ENCODE results near the gene LRMDA. TPM values are rescaled to one million over a fixed set of nuclear protein-coding genes. Genes with fewer than 3 reads are reported as not detected.

LRMDA gene
- total RNA-seq, 1 experiment from 2014 or later = 4.8 TPM

DNA sequence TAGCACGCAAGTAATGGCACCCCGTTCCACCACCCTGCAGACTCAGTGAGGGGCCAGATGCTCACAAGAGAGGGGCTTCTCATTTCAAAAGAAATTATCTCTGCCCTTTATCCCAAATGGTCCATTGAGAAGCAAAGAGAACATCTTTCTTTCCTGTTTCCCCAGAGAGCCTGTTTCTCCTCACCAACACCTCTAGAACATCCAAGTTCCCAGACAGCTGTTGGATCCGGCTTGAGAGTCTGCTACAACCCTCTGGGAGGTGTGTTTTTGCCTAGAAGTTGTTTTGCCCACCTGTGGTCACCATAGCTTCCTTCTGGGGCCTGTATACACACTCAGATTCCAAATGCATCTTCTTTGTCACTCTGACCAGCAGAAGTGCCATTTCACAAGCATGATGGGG, 637.4 kb downstream of the LRMDA start:
- no peak for ATAC-seq
- intact Hi-C loops (cut with micrococcal nuclease) = no loop called here

DNA sequence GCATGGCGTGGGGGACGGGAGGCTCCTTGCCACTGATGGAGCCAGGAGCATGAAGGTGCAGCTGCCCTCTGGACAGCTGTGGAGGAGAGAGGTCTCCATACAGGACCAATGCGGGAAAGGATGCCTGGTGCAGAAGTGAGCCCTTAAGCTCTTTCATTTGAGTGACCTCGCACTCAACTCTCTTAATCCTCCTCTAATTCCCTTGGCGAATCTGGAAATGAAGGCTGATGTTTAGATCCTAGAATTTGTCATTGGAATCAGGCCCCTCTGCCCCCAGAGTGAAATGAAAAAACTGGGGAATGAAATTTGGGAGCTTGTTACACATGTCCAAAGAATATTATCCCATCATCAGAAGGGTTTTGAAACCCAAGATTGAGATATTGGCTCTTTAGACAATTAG, 639.5 kb downstream of the LRMDA start:
- Histone ChIP-seq H3K27me3 (ENCODE audit: insufficient read depth, low read length) (no peaks in the 10 kb centered on the region), H3K79me2 (ENCODE audit: insufficient read depth, low read length) (no peaks in the 10 kb centered on the region), H3K9ac (ENCODE audit: low read length) (no peak overlapping the region), H3K4me2 (ENCODE audit: low read length) (no peak overlapping the region), H3K4me3 (replicated peaks in 1 of 2; ENCODE audit: low read depth in 1 of 2, low read length in 2 of 2) (no peak overlapping the region), H3K9me2 (ENCODE audit: insufficient read depth) (no peaks in the 10 kb centered on the region), H3K27ac (ENCODE audit: low read depth, low read length) (no peak overlapping the region), H3K4me1 (ENCODE audit: control insufficient read depth in 1 of 2, insufficient read depth in 2 of 2, low read length in 2 of 2) (peaks cover 0 to 5% of the 10 kb centered on the region in 2 experiments; a peak in 1 of 4 replicates), H2AFZ (ENCODE audit: low read depth, low read length, poor library complexity, severe bottlenecking) (no peak overlapping the region), H4K20me1 (ENCODE audit: insufficient read depth) (no peaks in the 10 kb centered on the region), H3K9me3 (ENCODE audit: control insufficient read depth in 1 of 2, insufficient read depth in 1 of 2, low read depth in 1 of 2, low read length in 2 of 2) (no peaks in the 10 kb centered on the region), H3K36me3 (ENCODE audit: control insufficient read depth in 1 of 2, insufficient read depth in 2 of 2, low read length in 2 of 2) (no peaks in the 10 kb centered on the region)
- POLR2A ChIA-PET = no interaction called here
- intact Hi-C loops (cut with micrococcal nuclease) = no loop called here
- RAD21 ChIA-PET (ENCODE audit: low non-redundant PET in 1 of 2, low total read pairs in 2 of 2, uncharacterized antibody in 2 of 2, unreplicated experiment in 2 of 2) = no interaction called here
- TF ChIP-seq ZFX (IDR thresholded peaks at IDR 0.05) (no peak), POLR2A (IDR thresholded peaks at IDR 0.05; ENCODE audit: borderline replicate concordance, extremely low read depth, insufficient read depth, insufficient read length) (no peak), ELF1 (IDR thresholded peaks at IDR 0.05; ENCODE audit: borderline replicate concordance, low read depth) (no peak), TCF7L2 (IDR thresholded peaks at IDR 0.05; ENCODE audit: borderline replicate concordance, extremely low read depth, insufficient read depth, insufficient read length) (no peak), CBX3 (IDR thresholded peaks at IDR 0.05; ENCODE audit: low read depth) (no peak), SP1 (IDR thresholded peaks at IDR 0.05; ENCODE audit: low read depth) (no peak), YY1 (IDR thresholded peaks at IDR 0.05; ENCODE audit: extremely low read depth, insufficient replicate concordance, low read depth, low read length) (no peak), EZH2phosphoT487 (IDR thresholded peaks at IDR 0.05; ENCODE audit: borderline replicate concordance) (no peak), EZH2 (IDR thresholded peaks at IDR 0.05) (no peak), SIN3A (IDR thresholded peaks at IDR 0.05; ENCODE audit: low read depth) (no peak)
- TF ChIP-seq, protein P1, sequence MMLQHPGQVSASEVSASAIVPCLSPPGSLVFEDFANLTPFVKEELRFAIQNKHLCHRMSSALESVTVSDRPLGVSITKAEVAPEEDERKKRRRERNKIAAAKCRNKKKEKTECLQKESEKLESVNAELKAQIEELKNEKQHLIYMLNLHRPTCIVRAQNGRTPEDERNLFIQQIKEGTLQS (IDR thresholded peaks at IDR 0.05) = no peak
- TF ChIP-seq, protein P2, sequence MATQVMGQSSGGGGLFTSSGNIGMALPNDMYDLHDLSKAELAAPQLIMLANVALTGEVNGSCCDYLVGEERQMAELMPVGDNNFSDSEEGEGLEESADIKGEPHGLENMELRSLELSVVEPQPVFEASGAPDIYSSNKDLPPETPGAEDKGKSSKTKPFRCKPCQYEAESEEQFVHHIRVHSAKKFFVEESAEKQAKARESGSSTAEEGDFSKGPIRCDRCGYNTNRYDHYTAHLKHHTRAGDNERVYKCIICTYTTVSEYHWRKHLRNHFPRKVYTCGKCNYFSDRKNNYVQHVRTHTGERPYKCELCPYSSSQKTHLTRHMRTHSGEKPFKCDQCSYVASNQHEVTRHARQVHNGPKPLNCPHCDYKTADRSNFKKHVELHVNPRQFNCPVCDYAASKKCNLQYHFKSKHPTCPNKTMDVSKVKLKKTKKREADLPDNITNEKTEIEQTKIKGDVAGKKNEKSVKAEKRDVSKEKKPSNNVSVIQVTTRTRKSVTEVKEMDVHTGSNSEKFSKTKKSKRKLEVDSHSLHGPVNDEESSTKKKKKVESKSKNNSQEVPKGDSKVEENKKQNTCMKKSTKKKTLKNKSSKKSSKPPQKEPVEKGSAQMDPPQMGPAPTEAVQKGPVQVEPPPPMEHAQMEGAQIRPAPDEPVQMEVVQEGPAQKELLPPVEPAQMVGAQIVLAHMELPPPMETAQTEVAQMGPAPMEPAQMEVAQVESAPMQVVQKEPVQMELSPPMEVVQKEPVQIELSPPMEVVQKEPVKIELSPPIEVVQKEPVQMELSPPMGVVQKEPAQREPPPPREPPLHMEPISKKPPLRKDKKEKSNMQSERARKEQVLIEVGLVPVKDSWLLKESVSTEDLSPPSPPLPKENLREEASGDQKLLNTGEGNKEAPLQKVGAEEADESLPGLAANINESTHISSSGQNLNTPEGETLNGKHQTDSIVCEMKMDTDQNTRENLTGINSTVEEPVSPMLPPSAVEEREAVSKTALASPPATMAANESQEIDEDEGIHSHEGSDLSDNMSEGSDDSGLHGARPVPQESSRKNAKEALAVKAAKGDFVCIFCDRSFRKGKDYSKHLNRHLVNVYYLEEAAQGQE (IDR thresholded peaks at IDR 0.05; ENCODE audit: low read depth) = no peak
- ATAC-seq = no peak
- DNase-seq (ENCODE audit: low read depth, low spot score) = no peak
- CTCF ChIA-PET = no interaction called here
- BruUV-seq (replicated peaks) = no TSS peak

More for the DNA sequence above, 637.4 kb downstream of the LRMDA start:
- DNase-seq (ENCODE audit: low read depth, low spot score) = no peak
- Histone ChIP-seq H3K36me3 (ENCODE audit: control insufficient read depth in 1 of 2, insufficient read depth in 2 of 2, low read length in 2 of 2) (no peaks in the 10 kb centered on the region), H3K9me2 (ENCODE audit: insufficient read depth) (no peaks in the 10 kb centered on the region), H4K20me1 (ENCODE audit: insufficient read depth) (no peaks in the 10 kb centered on the region), H3K4me3 (replicated peaks in 1 of 2; ENCODE audit: low read depth in 1 of 2, low read length in 2 of 2) (no peak overlapping the region), H2AFZ (ENCODE audit: low read depth, low read length, poor library complexity, severe bottlenecking) (no peak overlapping the region), H3K4me1 (ENCODE audit: control insufficient read depth in 1 of 2, insufficient read depth in 2 of 2, low read length in 2 of 2) (peaks cover 0 to 5% of the 10 kb centered on the region in 2 experiments; a peak in 1 of 4 replicates), H3K27ac (ENCODE audit: low read depth, low read length) (no peak overlapping the region), H3K9ac (ENCODE audit: low read length) (no peak overlapping the region), H3K27me3 (ENCODE audit: insufficient read depth, low read length) (no peaks in the 10 kb centered on the region), H3K4me2 (ENCODE audit: low read length) (no peak overlapping the region), H3K79me2 (ENCODE audit: insufficient read depth, low read length) (no peaks in the 10 kb centered on the region), H3K9me3 (ENCODE audit: control insufficient read depth in 1 of 2, insufficient read depth in 1 of 2, low read depth in 1 of 2, low read length in 2 of 2) (no peaks in the 10 kb centered on the region)
- BruUV-seq (replicated peaks) = no TSS peak
- RAD21 ChIA-PET (ENCODE audit: low non-redundant PET in 1 of 2, low total read pairs in 2 of 2, uncharacterized antibody in 2 of 2, unreplicated experiment in 2 of 2) = no interaction called here
- CTCF ChIA-PET = no interaction called here
- TF ChIP-seq TCF7L2 (IDR thresholded peaks at IDR 0.05; ENCODE audit: borderline replicate concordance, extremely low read depth, insufficient read depth, insufficient read length) (no peak), ELF1 (IDR thresholded peaks at IDR 0.05; ENCODE audit: borderline replicate concordance, low read depth) (no peak)
- POLR2A ChIA-PET = no interaction called here

All from HCT116 (cell line).